HepG2 (cell line): Measurements from ENCODE around the gene SGPP1. TPM values are rescaled to one million over a fixed set of nuclear protein-coding genes. Genes with fewer than 3 reads are reported as not detected.

Source experiments
- AKNA ChIP-seq: sonication (generic); formaldehyde crosslinking; IDR thresholded peaks from 2 replicates; pipeline ENCODE4 v1.4.0; 2020; ENCODE audit warnings: missing genetic modification reagents, borderline replicate concordance
- ETV5 ChIP-seq: IDR thresholded peaks from 2 replicates; pipeline ENCODE4 v1.6.1; 2018; ENCODE audit warnings: missing biosample characterization, missing genetic modification reagents, inconsistent platforms, borderline replicate concordance
- GATAD2A ChIP-seq: IDR thresholded peaks from 2 replicates; pipeline ENCODE4 v1.6.1; 2016
- NCOA2 ChIP-seq: sonication (generic); formaldehyde crosslinking; IDR thresholded peaks from 2 replicates; pipeline ENCODE4 v1.8.0; 2022; ENCODE audit warnings: inconsistent platforms
- RFX5 ChIP-seq: IDR thresholded peaks from 2 replicates; pipeline ENCODE4 v1.6.1; 2011; ENCODE audit warnings: low read depth, low read length, improper control_type of control experiment
- SALL2 ChIP-seq: sonication (generic); formaldehyde crosslinking; IDR thresholded peaks from 2 replicates; pipeline ENCODE4 v1.8.1; 2023; ENCODE audit warnings: mild to moderate bottlenecking, missing genetic modification reagents, inconsistent platforms
- SAP130 ChIP-seq: IDR thresholded peaks from 2 replicates; pipeline ENCODE4 v1.6.1; 2016; ENCODE audit warnings: low read depth
- STAT5B ChIP-seq: sonication (generic); formaldehyde crosslinking; IDR thresholded peaks from 2 replicates; pipeline ENCODE4 v1.4.0; 2020; ENCODE audit warnings: missing genetic modification reagents
- THAP11 ChIP-seq: IDR thresholded peaks from 2 replicates; pipeline ENCODE4 v1.6.1; 2016; ENCODE audit warnings: missing biosample characterization, missing genetic modification reagents
- ZHX2 ChIP-seq, 2 experiments: sonication (generic) in 1 of 2; formaldehyde crosslinking in 1 of 2; IDR thresholded peaks; 2 replicates each; pipeline versions ENCODE4 v1.6.1 to v1.9.0; 2014 to 2022; ENCODE audit warnings: antibody characterized with exemption in 1 of 2, borderline replicate concordance in 1 of 2, inconsistent platforms in 1 of 2, low read depth in 1 of 2, missing genetic modification reagents in 1 of 2
- ZNF275 ChIP-seq: sonication (generic); formaldehyde crosslinking; IDR thresholded peaks from 2 replicates; pipeline ENCODE4 v1.8.0; 2022; ENCODE audit warnings: missing genetic modification reagents, mild to moderate bottlenecking, inconsistent platforms, borderline replicate concordance
- ZSCAN30 ChIP-seq: sonication (generic); formaldehyde crosslinking; IDR thresholded peaks from 2 replicates; pipeline ENCODE4 v1.5.0; 2020; ENCODE audit warnings: mild to moderate bottlenecking, missing genetic modification reagents
- ZSCAN5A ChIP-seq: sonication (generic); formaldehyde crosslinking; IDR thresholded peaks from 2 replicates; pipeline ENCODE4 v1.8.0; 2022; ENCODE audit warnings: mild to moderate bottlenecking, missing genetic modification reagents, borderline replicate concordance
- polyA plus RNA-seq, 8 experiments: library from polyadenylated mRNA; depleted of rRNA in 3 of 8; stranded (reverse) in 7 of 8; unstranded in 1 of 8; fragments of >200 nt; fragmentation: Illumina TruSeq in 4 of 8; extraction: Trizol in 4 of 8; gene quantifications; 2 replicates each; pipeline versions ENCODE4 v1.2.1 to v1.2.3, GENCODE V29; 2011 to 2016; ENCODE audit warnings: low read depth in 4 of 8, missing spikeins in 1 of 8, mixed read lengths in 1 of 8; ENCODE audit not compliant: insufficient read depth in 1 of 8
- total RNA-seq, 5 experiments: library from RNA; depleted of rRNA; stranded (reverse); fragments of >200 nt; fragmentation: Illumina TruSeq; extraction: Trizol; gene quantifications; 2 replicates each; pipeline ENCODE4 v1.2.3, GENCODE V29; 2016; ENCODE audit warnings: low read depth in 1 of 5

Gene SGPP1
- total and polyA plus RNA-seq, 2 of the 13 experiments (the other 11 are each of a cell fraction or from before 2014, with no cell fraction given) = 6.4 to 6.8 TPM

GRCh38 chr14:63727736-63728728, at the start of gene SGPP1 (continued):
- TF ChIP-seq ZHX2 (IDR thresholded peaks at IDR 0.05; ENCODE audit: low read depth) = no peak
- no peak for TF ChIP-seq ZHX2 (CRISPR knock-in tag; IDR thresholded peaks at IDR 0.05; ENCODE audit: borderline replicate concordance)
- peak; percentile 77 for TF ChIP-seq GATAD2A
- 0 out of 2 replicates have a peak, but pooled peaks have one; percentile 12 for TF ChIP-seq NCOA2
- TF ChIP-seq STAT5B (CRISPR knock-in tag) = no peak
- TF ChIP-seq RFX5 = no peak
- TF ChIP-seq ZSCAN5A (CRISPR knock-in tag) = no peak
- TF ChIP-seq ETV5 (CRISPR knock-in tag) = peak; percentile 60
- TF ChIP-seq SALL2 = peak; percentile 58; the same call in 1 of the 2 replicates
- TF ChIP-seq ZNF275 = no peak
- TF ChIP-seq THAP11 (CRISPR knock-in tag) = peak; percentile 42; the same call in 1 of the 2 replicates
- peak; percentile 7 for TF ChIP-seq SAP130
- no peak for TF ChIP-seq ZSCAN30 (CRISPR knock-in tag)
- TF ChIP-seq AKNA = no peak
